ENCODE results near the gene RPUSD4. TPM values are rescaled to one million over a fixed set of nuclear protein-coding genes. Genes with fewer than 3 reads are reported as not detected.

RPUSD4 gene
- polyA plus RNA-seq, 1 donor from 2014 or later = 43.4 TPM

- TF ChIP-seq SMC3 (conservative IDR thresholded peaks at IDR 0.05; ENCODE audit: poor library complexity) = no peak
- TF ChIP-seq TAF1 (IDR thresholded peaks at IDR 0.05; ENCODE audit: low read depth) = no peak
- TF ChIP-seq MXI1 (conservative IDR thresholded peaks at IDR 0.05; ENCODE audit: poor library complexity, severe bottlenecking) = no peak
- Histone ChIP-seq H3K9me3 (ENCODE audit: low read length) (no peaks in the 10 kb centered on the region), H3K4me3 (ENCODE audit: low read length) (no peak overlapping the region), H4K20me1 (ENCODE audit: insufficient read depth) (no peaks in the 10 kb centered on the region), H2AFZ (ENCODE audit: low read depth, low read length) (no peak overlapping the region), H3F3A (ENCODE audit: insufficient read depth, low read length, poor library complexity, severe bottlenecking) (no peaks in the 10 kb centered on the region), H3K36me3 (ENCODE audit: insufficient read depth, low read length) (no peaks in the 10 kb centered on the region), H3K27me3 (ENCODE audit: insufficient read depth, low read depth, low read length) (no peaks in the 10 kb centered on the region), H3K27ac (ENCODE audit: low read length) (no peak overlapping the region), H3K4me2 (ENCODE audit: low read length) (no peak overlapping the region), H3K9me2 (ENCODE audit: insufficient read depth, low read length) (no peaks in the 10 kb centered on the region), H3K79me2 (replicated peaks; ENCODE audit: insufficient read depth, low read length) (no peaks in the 10 kb centered on the region), H3K9ac (ENCODE audit: low read length) (no peak overlapping the region)
Observed at GRCh38 chr11:126162306-126163030, 49.0 kb downstream of the RPUSD4 start.

- no peak overlapping the region for H2AFZ ChIP-seq (ENCODE audit: low read depth, low read length)
- no peak overlapping the region for H3K4me2 ChIP-seq (ENCODE audit: low read length)
- no peak overlapping the region for H3K9ac ChIP-seq (ENCODE audit: low read length)
- no peak overlapping the region for H3K27ac ChIP-seq (ENCODE audit: low read length)
- H3K9me3 ChIP-seq (ENCODE audit: low read length) = no peaks in the 10 kb centered on the region
- no peaks in the 10 kb centered on the region for H3K27me3 ChIP-seq (ENCODE audit: insufficient read depth, low read depth, low read length)
- H4K20me1 ChIP-seq (ENCODE audit: insufficient read depth) = no peaks in the 10 kb centered on the region
- H3K36me3 ChIP-seq (ENCODE audit: insufficient read depth, low read length) = no peaks in the 10 kb centered on the region
- H3K4me3 ChIP-seq (ENCODE audit: low read length) = no peak overlapping the region
- TF ChIP-seq TAF1 (IDR thresholded peaks at IDR 0.05; ENCODE audit: low read depth) = no peak
- TF ChIP-seq POLR2AphosphoS5 (IDR thresholded peaks at IDR 0.05) = no peak
- TF ChIP-seq REST (IDR thresholded peaks at IDR 0.05; ENCODE audit: borderline replicate concordance) = no peak
- TF ChIP-seq, protein P1, sequence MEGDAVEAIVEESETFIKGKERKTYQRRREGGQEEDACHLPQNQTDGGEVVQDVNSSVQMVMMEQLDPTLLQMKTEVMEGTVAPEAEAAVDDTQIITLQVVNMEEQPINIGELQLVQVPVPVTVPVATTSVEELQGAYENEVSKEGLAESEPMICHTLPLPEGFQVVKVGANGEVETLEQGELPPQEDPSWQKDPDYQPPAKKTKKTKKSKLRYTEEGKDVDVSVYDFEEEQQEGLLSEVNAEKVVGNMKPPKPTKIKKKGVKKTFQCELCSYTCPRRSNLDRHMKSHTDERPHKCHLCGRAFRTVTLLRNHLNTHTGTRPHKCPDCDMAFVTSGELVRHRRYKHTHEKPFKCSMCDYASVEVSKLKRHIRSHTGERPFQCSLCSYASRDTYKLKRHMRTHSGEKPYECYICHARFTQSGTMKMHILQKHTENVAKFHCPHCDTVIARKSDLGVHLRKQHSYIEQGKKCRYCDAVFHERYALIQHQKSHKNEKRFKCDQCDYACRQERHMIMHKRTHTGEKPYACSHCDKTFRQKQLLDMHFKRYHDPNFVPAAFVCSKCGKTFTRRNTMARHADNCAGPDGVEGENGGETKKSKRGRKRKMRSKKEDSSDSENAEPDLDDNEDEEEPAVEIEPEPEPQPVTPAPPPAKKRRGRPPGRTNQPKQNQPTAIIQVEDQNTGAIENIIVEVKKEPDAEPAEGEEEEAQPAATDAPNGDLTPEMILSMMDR (IDR thresholded peaks at IDR 0.05; ENCODE audit: poor library complexity, severe bottlenecking) = no peak
- TF ChIP-seq SMC3 (conservative IDR thresholded peaks at IDR 0.05; ENCODE audit: poor library complexity) = no peak
- no peak for TF ChIP-seq EP300 (conservative IDR thresholded peaks at IDR 0.05; ENCODE audit: poor library complexity, severe bottlenecking)
- no peak for TF ChIP-seq RAD21 (conservative IDR thresholded peaks at IDR 0.05)
- TF ChIP-seq EZH2 (IDR thresholded peaks at IDR 0.05; ENCODE audit: borderline replicate concordance, insufficient read depth, low read length, poor library complexity, severe bottlenecking) = no peak
- TF ChIP-seq MXI1 (conservative IDR thresholded peaks at IDR 0.05; ENCODE audit: poor library complexity, severe bottlenecking) = no peak
- H3K79me2 ChIP-seq (replicated peaks; ENCODE audit: insufficient read depth, low read length) = no peaks in the 10 kb centered on the region
- no peaks in the 10 kb centered on the region for H3F3A ChIP-seq (ENCODE audit: insufficient read depth, low read length, poor library complexity, severe bottlenecking)
- no peaks in the 10 kb centered on the region for H3K9me2 ChIP-seq (ENCODE audit: insufficient read depth, low read length)
Observed at GRCh38 chr11:126161023-126161391, 50.4 kb downstream of the RPUSD4 start.
